Smooth muscle cell (in vitro differentiated cells): Measurements from ENCODE around the gene EIPR1. TPM values are rescaled to one million over a fixed set of nuclear protein-coding genes. Genes with fewer than 3 reads are reported as not detected.

Source experiments
- DNase-seq: peaks from one replicate; lab custom pipeline; 2025; ENCODE audit not compliant: unreplicated experiment; lab: John Stamatoyannopoulos, UW
- H2AFZ ChIP-seq: fragments of 200-600 bp; sonication (generic); 2 replicates; pipeline ENCODE4 v1.6.0; 2016; ENCODE audit warnings: antibody characterized with exemption, low read depth, mild to moderate bottlenecking
- H3F3A ChIP-seq: fragments of 200-600 bp; sonication (generic); 2 replicates; pipeline ENCODE4 v1.6.0; 2017; ENCODE audit warnings: antibody characterized with exemption, low read depth
- H3K27ac ChIP-seq: fragments of 200-600 bp; sonication (generic); 2 replicates; pipeline ENCODE4 v1.5.1; 2016; ENCODE audit warnings: low read depth, mild to moderate bottlenecking
- H3K27me3 ChIP-seq: fragments of 200-600 bp; sonication (generic); 2 replicates; pipeline ENCODE4 v1.6.1; 2016; ENCODE audit warnings: low read depth, mild to moderate bottlenecking
- H3K36me3 ChIP-seq: fragments of 200-600 bp; sonication (generic); 2 replicates; pipeline ENCODE4 v1.5.1; 2016; ENCODE audit warnings: low read depth
- H3K4me1 ChIP-seq: fragments of 200-600 bp; sonication (generic); 2 replicates; pipeline ENCODE4 v1.5.1; 2016; ENCODE audit warnings: low read depth
- H3K4me2 ChIP-seq: fragments of 200-600 bp; sonication (generic); 2 replicates; pipeline ENCODE4 v1.6.0; 2016; ENCODE audit warnings: mild to moderate bottlenecking
- H3K4me3 ChIP-seq: fragments of 200-600 bp; sonication (generic); 2 replicates; pipeline ENCODE4 v1.5.1; 2016; ENCODE audit warnings: mild to moderate bottlenecking
- H3K79me2 ChIP-seq: fragments of 200-600 bp; sonication (generic); 2 replicates; pipeline ENCODE4 v1.6.0; 2016; ENCODE audit warnings: low read depth, mild to moderate bottlenecking
- H3K9ac ChIP-seq: fragments of 200-600 bp; sonication (generic); 2 replicates; pipeline ENCODE4 v1.6.0; 2016; ENCODE audit warnings: low read depth
- H3K9me3 ChIP-seq: fragments of 200-600 bp; sonication (generic); replicated peaks from 2 replicates; pipeline ENCODE4 v1.5.1; 2016; ENCODE audit warnings: low read depth
- H4K20me1 ChIP-seq: fragments of 200-600 bp; sonication (generic); 2 replicates; pipeline ENCODE4 v1.6.0; 2016; ENCODE audit warnings: low read depth
- WGBS: methylation state at CpG from one replicate; pipeline ENCODE4 v1.1.7; 2016; ENCODE audit warnings: low lambda C conversion rate; 5-methylcytosine and 5-hydroxymethylcytosine counted together
- polyA plus RNA-seq: library from polyadenylated mRNA; unstranded; fragments of >200 nt; fragmentation: Nextera tagmentation; extraction: Ambion mirVana; gene quantifications from 2 replicates; pipeline ENCODE4 v1.2.1, GENCODE V29; 2016
- total RNA-seq: library from RNA; depleted of rRNA; stranded (reverse); fragments of >200 nt; gene quantifications from 2 replicates; pipeline ENCODE4 v1.2.3, GENCODE V29; 2014
- TF ChIP-seq, protein P1 (sequence below): fragments of 200-600 bp; sonication (generic); IDR thresholded peaks from 2 replicates; pipeline ENCODE4 v1.5.1; 2017; ENCODE audit warnings: borderline replicate concordance, mild to moderate bottlenecking, antibody characterized with exemption; ENCODE audit not compliant: insufficient read depth, poor library complexity, severe bottlenecking

EIPR1 gene
- total and polyA plus RNA-seq, 2 experiments from 2014 or later = 18.5 to 23.1 TPM

DNA sequence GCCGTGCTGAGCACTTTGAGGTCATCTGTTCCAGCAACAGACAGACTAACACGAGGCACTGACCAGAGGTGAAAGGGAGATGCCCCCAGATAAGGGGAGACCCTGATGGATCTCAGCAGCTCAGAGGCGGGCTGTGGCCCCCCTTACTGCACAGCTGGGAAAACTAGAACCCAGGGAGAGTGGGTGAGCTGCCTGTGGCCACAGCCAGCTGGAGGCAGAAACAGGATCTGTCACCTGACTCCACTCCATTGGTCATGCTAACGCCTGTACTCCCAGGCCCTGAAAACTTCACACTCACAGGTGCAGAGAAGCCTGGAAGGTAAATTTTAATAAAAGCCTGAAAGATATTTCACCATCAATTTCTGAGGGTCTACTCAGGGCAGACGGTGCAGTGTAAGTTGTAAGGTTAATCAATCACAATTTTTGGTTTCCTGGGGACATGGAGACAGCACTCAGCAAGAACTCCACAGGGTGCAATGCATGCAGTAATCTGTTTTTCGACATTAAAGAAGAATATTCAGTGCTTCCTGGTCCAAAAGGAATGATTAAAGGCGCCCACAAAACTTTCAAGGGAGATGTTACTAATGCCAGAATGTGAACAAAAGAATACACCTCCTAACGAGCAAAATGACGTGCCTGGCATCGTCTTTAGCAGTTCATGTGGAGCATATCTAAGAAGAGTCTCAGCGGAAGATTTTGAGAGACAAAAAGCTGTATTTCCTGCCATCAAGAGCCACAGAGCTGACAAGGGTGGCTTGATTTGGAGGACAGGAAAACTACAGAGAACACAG, 173.4 kb downstream of the EIPR1 start:
- DNase-seq = no peak
- no peaks in the 10 kb centered on the region for H3K4me1 ChIP-seq
- H3K79me2 ChIP-seq = no peaks in the 10 kb centered on the region
- no peaks in the 10 kb centered on the region for H3K27me3 ChIP-seq
- no peak overlapping the region for H2AFZ ChIP-seq
- H3K9ac ChIP-seq = no peak overlapping the region
- TF ChIP-seq, protein P1, sequence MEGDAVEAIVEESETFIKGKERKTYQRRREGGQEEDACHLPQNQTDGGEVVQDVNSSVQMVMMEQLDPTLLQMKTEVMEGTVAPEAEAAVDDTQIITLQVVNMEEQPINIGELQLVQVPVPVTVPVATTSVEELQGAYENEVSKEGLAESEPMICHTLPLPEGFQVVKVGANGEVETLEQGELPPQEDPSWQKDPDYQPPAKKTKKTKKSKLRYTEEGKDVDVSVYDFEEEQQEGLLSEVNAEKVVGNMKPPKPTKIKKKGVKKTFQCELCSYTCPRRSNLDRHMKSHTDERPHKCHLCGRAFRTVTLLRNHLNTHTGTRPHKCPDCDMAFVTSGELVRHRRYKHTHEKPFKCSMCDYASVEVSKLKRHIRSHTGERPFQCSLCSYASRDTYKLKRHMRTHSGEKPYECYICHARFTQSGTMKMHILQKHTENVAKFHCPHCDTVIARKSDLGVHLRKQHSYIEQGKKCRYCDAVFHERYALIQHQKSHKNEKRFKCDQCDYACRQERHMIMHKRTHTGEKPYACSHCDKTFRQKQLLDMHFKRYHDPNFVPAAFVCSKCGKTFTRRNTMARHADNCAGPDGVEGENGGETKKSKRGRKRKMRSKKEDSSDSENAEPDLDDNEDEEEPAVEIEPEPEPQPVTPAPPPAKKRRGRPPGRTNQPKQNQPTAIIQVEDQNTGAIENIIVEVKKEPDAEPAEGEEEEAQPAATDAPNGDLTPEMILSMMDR = no peak
- H3K27ac ChIP-seq = no peak overlapping the region
- H3K4me3 ChIP-seq = no peak overlapping the region
- H3F3A ChIP-seq = no peaks in the 10 kb centered on the region
- H3K36me3 ChIP-seq = no peaks in the 10 kb centered on the region
- H3K9me3 ChIP-seq = no peaks in the 10 kb centered on the region
- no peak overlapping the region for H3K4me2 ChIP-seq
- no peaks in the 10 kb centered on the region for H4K20me1 ChIP-seq
- 94% methylated on average over 11 of the region's 11 CpGs for WGBS

DNA sequence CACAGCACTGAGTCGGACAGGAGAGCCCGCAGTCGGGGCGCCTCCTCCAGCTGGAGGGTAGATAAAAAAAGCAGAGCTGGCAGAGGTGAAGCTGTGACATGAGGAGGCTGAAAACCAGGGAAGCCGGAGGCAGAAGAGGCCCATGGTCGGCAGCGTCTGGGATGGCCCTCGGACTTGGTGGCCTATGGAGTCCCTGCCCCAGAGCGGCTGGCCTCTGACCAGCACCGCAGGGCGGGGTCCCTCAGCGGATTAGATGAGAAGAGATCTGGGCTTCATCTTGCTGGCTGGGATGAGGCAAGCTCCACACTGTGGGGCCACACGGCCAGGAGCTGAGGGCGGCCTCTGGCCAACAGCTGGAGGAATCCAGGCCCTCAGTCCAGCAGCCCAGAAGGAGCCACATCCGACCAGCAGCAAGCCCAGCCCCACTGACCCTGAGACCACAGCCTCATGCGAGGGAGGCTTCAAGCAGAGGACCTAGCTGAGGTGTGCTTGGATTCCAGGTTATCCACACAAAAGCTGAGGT, 174.1 kb downstream of the EIPR1 start:
- no peaks in the 10 kb centered on the region for H3F3A ChIP-seq
- no peak overlapping the region for H2AFZ ChIP-seq
- DNase-seq = no peak
- no peak overlapping the region for H3K27ac ChIP-seq
- no peaks in the 10 kb centered on the region for H3K36me3 ChIP-seq
- H3K4me1 ChIP-seq = no peaks in the 10 kb centered on the region
- no peaks in the 10 kb centered on the region for H3K79me2 ChIP-seq
- H3K9me3 ChIP-seq = no peaks in the 10 kb centered on the region
- no peaks in the 10 kb centered on the region for H3K27me3 ChIP-seq
- 93% methylated on average over 16 of the region's 16 CpGs for WGBS
- no peak overlapping the region for H3K4me2 ChIP-seq
- H4K20me1 ChIP-seq = no peaks in the 10 kb centered on the region
- TF ChIP-seq, protein P1 = no peak
- no peak overlapping the region for H3K4me3 ChIP-seq
- H3K9ac ChIP-seq = no peak overlapping the region

DNA sequence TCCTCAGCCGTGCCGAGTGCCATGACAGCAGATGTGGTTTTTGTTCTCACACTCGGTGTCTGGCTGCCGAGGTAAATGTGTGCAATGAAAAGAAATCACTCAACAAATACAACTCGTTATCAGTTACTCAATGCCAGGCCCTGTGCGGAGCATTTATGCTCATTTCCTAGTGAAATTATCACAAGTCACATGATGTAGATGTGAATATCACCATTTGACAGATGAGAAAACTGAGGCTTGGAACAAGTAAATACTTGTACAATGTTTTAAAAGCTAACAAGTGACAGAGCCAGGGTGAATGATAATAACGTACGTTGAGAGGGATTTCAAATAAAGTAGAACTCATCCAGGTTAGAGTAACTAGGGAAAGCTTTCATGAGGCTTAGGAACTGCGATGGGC, 174.7 kb downstream of the EIPR1 start:
- Histone ChIP-seq H3K79me2 (no peaks in the 10 kb centered on the region), H2AFZ (no peak overlapping the region), H3K4me3 (no peak overlapping the region), H3K27ac (no peak overlapping the region), H3F3A (no peaks in the 10 kb centered on the region), H3K4me1 (no peaks in the 10 kb centered on the region), H3K36me3 (no peaks in the 10 kb centered on the region), H4K20me1 (no peaks in the 10 kb centered on the region), H3K4me2 (no peak overlapping the region), H3K9me3 (no peaks in the 10 kb centered on the region), H3K27me3 (no peaks in the 10 kb centered on the region), H3K9ac (no peak overlapping the region)
- TF ChIP-seq, protein P1 = no peak
- DNase-seq = no peak
- 96% methylated on average over 9 of the region's 9 CpGs for WGBS
